EH (cell line): ENCODE data around the gene KANK4.
A peak's percentile ranks its signal among the peaks of the same experiment; 100 is the strongest.

Experiments used
- DNase-seq: peaks from one replicate; pipeline ENCODE4 v3.0.0-alpha.2; 2015; ENCODE audit warnings: low read depth

KANK4 gene

GRCh38 chr1:62318756-62319544, at the start of gene KANK4:
KANK4 (minus strand) TSS chr1:62319434; CDS start chr1:62281564, 37,870 bp downstream.
- no peak for DNase-seq

- DNase-seq: no peak
Measured at GRCh38 chr1:62368989-62369388, 49.8 kb upstream of the KANK4 start.

GRCh38 chr1:62367005-62367557, 47.8 kb upstream of the KANK4 start:
- no peak for DNase-seq

- no peak for DNase-seq
Measured at GRCh38 chr1:62364721-62365120, 45.5 kb upstream of the KANK4 start.

- no peak for DNase-seq
Measured at GRCh38 chr1:62362926-62363325, 43.7 kb upstream of the KANK4 start.

GRCh38 chr1:62362061-62362917, 43.1 kb upstream of the KANK4 start:
- no peak for DNase-seq

GRCh38 chr1:62361431-62361830, 42.2 kb upstream of the KANK4 start:
- DNase-seq: no peak

DNA sequence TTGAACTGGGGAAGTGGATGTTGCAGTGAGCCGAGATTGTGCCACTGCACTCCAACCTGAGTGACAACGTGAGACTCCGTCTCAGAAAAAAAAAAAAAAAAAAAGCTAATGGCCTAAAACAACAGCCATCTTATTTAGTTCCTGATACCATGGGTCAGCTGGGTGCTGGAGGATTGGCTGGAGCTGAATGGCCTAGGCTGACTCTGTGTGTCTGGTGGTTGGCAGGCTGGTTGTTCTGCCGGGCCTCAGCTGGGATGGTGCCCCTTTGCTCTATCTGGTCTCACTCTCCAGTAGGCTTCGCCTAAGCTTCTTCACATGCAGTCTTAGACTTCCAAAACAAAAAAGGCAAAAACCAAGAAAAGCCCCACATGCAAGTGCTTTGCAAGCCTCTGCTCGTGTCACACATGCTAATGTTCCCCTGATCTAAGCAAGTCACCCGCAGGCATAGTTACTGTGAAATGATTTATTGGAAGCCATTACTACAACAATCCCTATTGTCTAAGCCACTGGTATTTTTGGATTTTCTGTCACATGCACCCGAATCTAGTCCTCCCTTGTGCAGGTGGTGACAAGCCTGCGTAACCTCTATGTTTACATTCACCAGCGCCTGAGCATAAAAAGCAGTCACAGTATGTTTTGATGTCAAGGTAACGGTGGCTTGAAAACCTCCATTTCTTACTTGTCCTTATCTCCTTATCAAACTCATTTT, 39.6 kb upstream of the KANK4 start:
- DNase-seq: no peak

- no peak for DNase-seq
Measured at GRCh38 chr1:62357916-62358315, 38.7 kb upstream of the KANK4 start.

DNA sequence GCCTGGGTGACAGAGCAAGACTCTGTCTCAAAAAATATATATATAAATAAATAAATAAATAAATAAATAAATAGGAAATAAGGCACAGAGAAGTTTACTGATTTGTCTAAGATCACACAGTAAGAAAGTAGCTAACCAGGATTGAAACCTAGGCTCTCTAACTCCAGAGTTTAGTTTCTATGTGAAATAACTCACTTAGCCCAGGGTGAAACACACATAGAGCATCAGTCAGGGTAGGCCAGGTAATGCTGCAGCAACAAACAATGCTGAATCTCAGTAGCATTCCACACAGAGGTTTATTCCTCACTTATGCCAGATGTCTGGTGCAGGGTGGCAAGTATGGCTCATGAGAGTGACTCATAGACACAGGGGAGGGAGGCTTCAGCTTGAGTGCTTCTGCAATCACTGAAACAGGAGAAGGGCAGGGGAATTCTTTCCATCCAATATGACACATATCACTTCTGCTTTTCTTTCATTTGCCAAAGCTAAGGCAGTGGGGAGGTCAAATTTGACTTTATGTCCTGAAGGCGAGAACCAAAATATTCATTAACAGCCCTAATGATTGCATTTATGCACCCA, 37.1 kb upstream of the KANK4 start:
- peak; percentile 71 for DNase-seq

DNA sequence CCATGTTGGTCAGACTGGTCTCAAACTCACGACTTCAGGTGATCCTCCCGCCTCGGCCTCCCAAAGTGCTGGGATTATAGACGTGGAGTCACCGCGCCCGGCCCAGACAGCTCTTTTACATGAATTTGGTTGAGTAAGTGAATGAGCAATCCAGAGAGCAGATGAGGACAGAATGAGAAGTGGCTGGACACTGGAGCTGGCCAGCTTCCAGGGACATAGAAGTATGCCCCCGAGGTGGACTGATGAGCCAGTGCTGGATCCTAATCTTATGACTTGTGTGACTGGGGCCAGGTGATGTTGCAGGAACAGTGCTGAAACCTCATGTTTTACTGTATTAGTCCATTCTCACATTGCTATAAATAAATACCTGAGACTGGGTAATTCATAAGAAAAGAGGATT, 35.9 kb upstream of the KANK4 start:
- DNase-seq: peak; percentile 30

GRCh38 chr1:62353853-62354252, 34.6 kb upstream of the KANK4 start:
- DNase-seq: no peak

- DNase-seq: no peak
Measured at GRCh38 chr1:62352387-62352786, 33.2 kb upstream of the KANK4 start.

DNA sequence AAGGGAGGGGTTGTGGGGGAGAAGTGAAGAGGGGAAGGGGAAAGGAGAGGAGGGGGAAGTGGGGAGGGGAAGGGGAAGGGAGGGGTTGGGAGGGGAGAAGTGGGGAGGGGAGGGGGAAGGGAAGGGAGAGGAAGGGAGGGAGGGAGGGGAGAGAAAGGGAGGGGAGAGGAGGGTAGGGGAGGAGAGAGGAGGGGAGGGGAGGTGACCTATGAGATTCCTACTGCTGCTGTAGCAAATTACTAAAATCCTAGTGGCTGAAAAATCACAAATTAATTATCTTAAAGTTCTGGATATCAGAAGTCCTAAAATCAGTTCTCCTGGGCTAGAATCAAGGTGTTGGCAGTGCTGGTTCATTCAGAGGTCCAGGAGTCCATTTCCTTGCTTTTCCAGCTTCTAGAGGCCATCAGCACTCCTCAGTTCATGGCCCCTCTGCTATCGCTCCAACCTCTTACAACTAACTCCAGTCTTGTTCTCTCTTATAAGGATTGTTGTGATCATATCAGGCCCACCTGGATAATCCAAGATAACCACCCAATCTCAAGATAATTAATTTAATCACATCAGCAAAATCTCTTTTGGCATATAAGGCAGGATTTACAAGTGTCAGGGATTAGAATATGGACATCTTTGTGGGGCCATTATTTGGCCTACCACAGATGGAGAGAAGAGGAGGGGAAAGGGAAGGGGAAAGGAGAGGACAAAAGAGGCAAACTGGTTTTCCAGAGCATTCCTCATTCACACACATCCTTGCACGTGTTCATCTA, 30.4 kb upstream of the KANK4 start:
- no peak for DNase-seq

GRCh38 chr1:62346886-62347285, 27.7 kb upstream of the KANK4 start:
- no peak for DNase-seq

DNA sequence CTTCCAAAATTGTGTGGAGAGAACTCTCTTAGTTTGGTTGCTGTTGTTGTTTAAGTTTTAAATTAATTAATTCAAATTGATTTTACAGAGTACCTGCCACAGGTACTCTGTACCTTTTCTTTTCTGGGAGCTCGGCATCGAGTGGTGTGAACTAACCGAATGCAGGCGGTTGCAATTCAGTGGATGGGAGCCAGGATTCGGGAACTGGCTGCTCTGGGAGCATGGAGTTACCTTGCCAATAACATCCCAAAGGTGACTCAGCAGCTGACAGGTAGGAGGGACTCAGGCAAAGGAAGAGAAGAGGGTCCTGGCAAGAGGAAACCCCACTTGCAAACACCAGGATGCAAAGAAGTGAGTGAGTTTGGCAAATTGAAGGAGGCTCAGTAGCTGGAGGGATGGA, 24.7 kb upstream of the KANK4 start:
- no peak for DNase-seq

DNA sequence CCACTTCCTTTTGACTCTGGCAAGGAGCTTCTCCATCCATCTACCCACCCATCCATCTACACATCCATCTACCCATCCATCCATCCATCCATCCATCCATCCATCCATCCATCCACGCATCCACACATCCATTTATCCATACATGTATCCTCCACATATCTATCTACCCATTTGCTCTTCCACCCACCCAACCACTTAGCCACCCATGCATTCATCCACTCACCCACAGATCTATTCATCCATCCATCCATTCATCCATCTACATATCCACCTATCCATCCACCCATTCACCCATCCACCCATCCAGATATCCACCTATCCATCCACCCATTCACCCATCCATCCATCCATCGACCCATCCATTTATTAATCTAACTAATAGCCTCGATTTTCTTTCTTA, 23.0 kb upstream of the KANK4 start:
- DNase-seq: no peak

DNA sequence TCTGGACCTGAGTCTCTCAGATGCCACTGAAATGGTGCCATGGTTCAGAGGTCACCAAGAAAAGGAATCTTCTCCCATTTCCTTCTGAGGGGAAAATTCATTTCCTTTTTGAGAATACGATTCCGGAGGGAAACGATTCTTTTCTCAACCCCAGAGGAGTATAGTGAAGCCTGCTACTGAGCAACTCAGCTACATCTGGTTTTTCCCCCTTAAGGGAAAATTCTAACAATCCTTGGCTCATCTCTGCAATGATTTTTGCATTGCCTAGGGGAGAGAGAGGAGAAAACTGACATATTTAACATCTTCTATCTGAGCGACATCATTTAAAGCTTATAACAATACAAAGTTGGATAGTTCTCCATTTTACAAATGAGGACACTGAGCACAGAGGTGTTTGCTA, 22.4 kb upstream of the KANK4 start:
- no peak for DNase-seq

GRCh38 chr1:62341089-62341488, 21.9 kb upstream of the KANK4 start:
- no peak for DNase-seq

- DNase-seq: peak; percentile 15
Measured at GRCh38 chr1:62337706-62338631, 18.7 kb upstream of the KANK4 start.
